Heart left ventricle (tissue), 13 donors: ENCODE results near the gene GATAD2A.

Experiments used
- POLR2A ChIP-seq, 2 donors: fragments of 450-650 bp; IDR thresholded peaks; one replicate each; pipeline ENCODE4 v1.6.1; 2017; ENCODE audit warnings: antibody characterized with exemption in 2 of 2, mild to moderate bottlenecking in 2 of 2, moderate library complexity in 2 of 2
- TF ChIP-seq, protein P1 (sequence below), 12 donors: fragments of 200-600 bp; sonication (generic) in 4 of 12; IDR thresholded peaks; one replicate each; pipeline versions ENCODE4 v1.5.0 to v1.8.0; 2018 to 2022; ENCODE audit warnings: antibody characterized with exemption in 12 of 12, mild to moderate bottlenecking in 5 of 12
- donor health status: ischemic (EF 13 %, LVEDD 7.1; RV severe dilation, severe dysfunction).
- donor health status: DM: no; HTN: yes; CAD: no.
- donor health status: DM: no; HTN: no; CAD: no.
- donor health status: ischemic (EF 25% LVEDD 6.9; RV normal size, moderate dysfunction).
- donor health status: ischemic (EF 25% LVEDD 5.7; RV mildly dilated, moderate dysfunction).
- donor health status: ischemic (EF 35%, LVEDD 5.7; RV mildly dilated, moderate dysfunction).
- donor health status: nonischemic (EF 11% LVEDD 7.7; RV severe dilation, severe dysfunction).
- donor health status: DM: yes; HTN: yes; CAD: no.
- donor health status: PGD.
- donor health status: ischemic (EF 29% LVEDD 5.4; RV normal size, mild dysfunction).
- donor health status: nonischemic (EF 23%, LVEDD 6.1; RV moderate dilation, normal function).

GRCh38 chr19:19429361-19429760 is 23.9 kb downstream of the GATAD2A start:
- TF ChIP-seq, protein P1, sequence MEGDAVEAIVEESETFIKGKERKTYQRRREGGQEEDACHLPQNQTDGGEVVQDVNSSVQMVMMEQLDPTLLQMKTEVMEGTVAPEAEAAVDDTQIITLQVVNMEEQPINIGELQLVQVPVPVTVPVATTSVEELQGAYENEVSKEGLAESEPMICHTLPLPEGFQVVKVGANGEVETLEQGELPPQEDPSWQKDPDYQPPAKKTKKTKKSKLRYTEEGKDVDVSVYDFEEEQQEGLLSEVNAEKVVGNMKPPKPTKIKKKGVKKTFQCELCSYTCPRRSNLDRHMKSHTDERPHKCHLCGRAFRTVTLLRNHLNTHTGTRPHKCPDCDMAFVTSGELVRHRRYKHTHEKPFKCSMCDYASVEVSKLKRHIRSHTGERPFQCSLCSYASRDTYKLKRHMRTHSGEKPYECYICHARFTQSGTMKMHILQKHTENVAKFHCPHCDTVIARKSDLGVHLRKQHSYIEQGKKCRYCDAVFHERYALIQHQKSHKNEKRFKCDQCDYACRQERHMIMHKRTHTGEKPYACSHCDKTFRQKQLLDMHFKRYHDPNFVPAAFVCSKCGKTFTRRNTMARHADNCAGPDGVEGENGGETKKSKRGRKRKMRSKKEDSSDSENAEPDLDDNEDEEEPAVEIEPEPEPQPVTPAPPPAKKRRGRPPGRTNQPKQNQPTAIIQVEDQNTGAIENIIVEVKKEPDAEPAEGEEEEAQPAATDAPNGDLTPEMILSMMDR (IDR thresholded peaks at IDR 0.05) = no peak
- no peak for TF ChIP-seq POLR2A (IDR thresholded peaks at IDR 0.05)
